ENCODE results near the gene SCG5. TPM values are rescaled to one million over a fixed set of nuclear protein-coding genes. Genes with fewer than 3 reads are reported as not detected.

The SCG5 gene
- total and polyA plus RNA-seq, 2 donors (not counting 3 experiments of a cell fraction or from before 2014, with no cell fraction given): 3.3 to 3.9 TPM

DNA sequence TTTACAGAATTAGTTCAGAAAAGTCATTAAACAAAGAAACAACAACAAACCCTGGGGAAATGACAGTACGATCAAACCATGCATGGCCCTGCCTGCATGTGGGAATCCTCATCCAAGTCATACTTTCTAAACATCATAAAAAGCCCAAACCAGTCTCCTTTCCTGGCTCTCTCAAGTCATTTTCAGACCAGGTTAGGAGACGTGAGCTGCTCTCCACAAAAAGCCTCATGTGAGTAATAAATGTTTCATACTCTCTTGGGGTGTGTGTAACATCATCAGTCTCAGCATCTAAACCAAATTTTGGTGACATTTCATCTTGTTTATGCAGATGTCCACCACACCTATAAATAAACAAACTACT is 95.2 kb downstream of the SCG5 start:
- no peaks in the 10 kb centered on the region for H3K9me3 ChIP-seq (replicated peaks; ENCODE audit: control insufficient read depth, insufficient read depth, low read length)
- CTCF ChIA-PET: interaction anchor here (0.9 to 1.2 kb wide), 2 partner anchors 74 to 107 kb away, joined by 3 read pairs; no protein-coding TSS in a partner anchor
- H3K4me2 ChIP-seq (ENCODE audit: insufficient read depth, low read length): no peak overlapping the region
- no peaks in the 10 kb centered on the region for H3K9me1 ChIP-seq (replicated peaks; ENCODE audit: control insufficient read depth, extremely low read depth, insufficient read depth, low read length)
- no peaks in the 10 kb centered on the region for H3K79me2 ChIP-seq (ENCODE audit: control insufficient read depth, insufficient read depth, low read length)
- POLR2A ChIA-PET: no interaction called here
- DNase-seq (ENCODE audit: low read depth, low spot score) (no peak), FAIRE-seq (no peak)
- H3K27ac ChIP-seq (ENCODE audit: insufficient read depth, low read depth, low read length): no peak overlapping the region
- H2AFZ ChIP-seq (ENCODE audit: low read depth, low read length): no peak overlapping the region
- TF ChIP-seq, protein P1, sequence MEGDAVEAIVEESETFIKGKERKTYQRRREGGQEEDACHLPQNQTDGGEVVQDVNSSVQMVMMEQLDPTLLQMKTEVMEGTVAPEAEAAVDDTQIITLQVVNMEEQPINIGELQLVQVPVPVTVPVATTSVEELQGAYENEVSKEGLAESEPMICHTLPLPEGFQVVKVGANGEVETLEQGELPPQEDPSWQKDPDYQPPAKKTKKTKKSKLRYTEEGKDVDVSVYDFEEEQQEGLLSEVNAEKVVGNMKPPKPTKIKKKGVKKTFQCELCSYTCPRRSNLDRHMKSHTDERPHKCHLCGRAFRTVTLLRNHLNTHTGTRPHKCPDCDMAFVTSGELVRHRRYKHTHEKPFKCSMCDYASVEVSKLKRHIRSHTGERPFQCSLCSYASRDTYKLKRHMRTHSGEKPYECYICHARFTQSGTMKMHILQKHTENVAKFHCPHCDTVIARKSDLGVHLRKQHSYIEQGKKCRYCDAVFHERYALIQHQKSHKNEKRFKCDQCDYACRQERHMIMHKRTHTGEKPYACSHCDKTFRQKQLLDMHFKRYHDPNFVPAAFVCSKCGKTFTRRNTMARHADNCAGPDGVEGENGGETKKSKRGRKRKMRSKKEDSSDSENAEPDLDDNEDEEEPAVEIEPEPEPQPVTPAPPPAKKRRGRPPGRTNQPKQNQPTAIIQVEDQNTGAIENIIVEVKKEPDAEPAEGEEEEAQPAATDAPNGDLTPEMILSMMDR (IDR thresholded peaks at IDR 0.05; ENCODE audit: extremely low read depth in 1 of 2, insufficient read depth in 1 of 2, low read depth in 1 of 2, low read length in 2 of 2): no peak
- TF ChIP-seq POLR2A (IDR thresholded peaks at IDR 0.05; ENCODE audit: low read depth, low read length) (no peak), EZH2 (IDR thresholded peaks at IDR 0.05; ENCODE audit: borderline replicate concordance, low read depth, low read length, severe bottlenecking) (no peak), POLR2AphosphoS5 (IDR thresholded peaks at IDR 0.05; ENCODE audit: insufficient read depth, low read depth, low read length) (no peak), GATA2 (IDR thresholded peaks at IDR 0.05; ENCODE audit: insufficient read depth, insufficient read length, low read depth, low read length) (no peak), FOS (IDR thresholded peaks at IDR 0.05; ENCODE audit: borderline replicate concordance, insufficient read depth, low read length) (no peak), MYC (IDR thresholded peaks at IDR 0.05; ENCODE audit: low read depth, low read length) (no peak), JUN (IDR thresholded peaks at IDR 0.05; ENCODE audit: borderline replicate concordance, insufficient read depth, insufficient read length, low read depth) (no peak)
- TF ChIP-seq, protein P2, sequence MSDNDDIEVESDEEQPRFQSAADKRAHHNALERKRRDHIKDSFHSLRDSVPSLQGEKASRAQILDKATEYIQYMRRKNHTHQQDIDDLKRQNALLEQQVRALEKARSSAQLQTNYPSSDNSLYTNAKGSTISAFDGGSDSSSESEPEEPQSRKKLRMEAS (IDR thresholded peaks at IDR 0.05; ENCODE audit: insufficient read depth, insufficient read length): no peak
- H3K36me3 ChIP-seq (ENCODE audit: control insufficient read depth in 2 of 2, extremely low read depth in 1 of 2, insufficient read depth in 2 of 2, low read length in 2 of 2): no peaks in the 10 kb centered on the region
- no peak overlapping the region for H3K9ac ChIP-seq (replicated peaks; ENCODE audit: extremely low read depth, insufficient read depth, low read length)
- BruUV-seq (replicated peaks): no TSS peak
- H3K4me3 ChIP-seq (replicated peaks in 1 of 3; ENCODE audit: insufficient read depth in 1 of 3, low read depth in 1 of 3, low read length in 3 of 3): no peak overlapping the region
- H4K20me1 ChIP-seq (replicated peaks; ENCODE audit: control insufficient read depth, extremely low read depth, insufficient read depth, low read length): no peaks in the 10 kb centered on the region
- peaks cover 17 to 42% of the 10 kb centered on the region in 2 experiments for H3K27me3 ChIP-seq (ENCODE audit: control insufficient read depth in 2 of 2, insufficient read depth in 2 of 2, low read length in 2 of 2)
- intact Hi-C loops (cut with micrococcal nuclease) (loop anchor here (10.0 kb wide), 1 partner anchor 62 kb away; no protein-coding TSS in a partner anchor), dilution Hi-C loops (cut with MboI; ENCODE audit: extremely low pct_ligation_motif_present, low sequenced_read_pairs) (no loop called here)
- no peaks in the 10 kb centered on the region for H3K4me1 ChIP-seq (ENCODE audit: control insufficient read depth, extremely low read depth, insufficient read depth, low read length)
